Measurements from ENCODE around the gene MAB21L2. TPM values are rescaled to one million over a fixed set of nuclear protein-coding genes. Genes with fewer than 3 reads are reported as not detected.

MAB21L2 gene
- polyA plus RNA-seq, 2 of the 4 experiments (the other 2 are of a cell fraction): not detected

GRCh38 chr4:150573534-150573933, 8.4 kb upstream of the MAB21L2 start:
- TF ChIP-seq MAX (IDR thresholded peaks at IDR 0.05) (no peak), ESRRA (IDR thresholded peaks at IDR 0.05; ENCODE audit: borderline replicate concordance, low read length) (no peak), RCOR1 (IDR thresholded peaks at IDR 0.05; ENCODE audit: low read depth, low read length) (no peak), RFX5 (IDR thresholded peaks at IDR 0.05) (no peak), HES2 (IDR thresholded peaks at IDR 0.05) (no peak), RAD21 (conservative IDR thresholded peaks at IDR 0.05 in 1 of 2, IDR thresholded peaks at IDR 0.05 in 1 of 2) (no peak), CBX2 (IDR thresholded peaks at IDR 0.05; ENCODE audit: borderline replicate concordance, low read depth) (no peak), FOSL2 (IDR thresholded peaks at IDR 0.05) (no peak), FOSL2 (CRISPR knock-in tag; IDR thresholded peaks at IDR 0.05) (no peak), TP53 (CRISPR knock-in tag; IDR thresholded peaks at IDR 0.05) (no peak), BCL3 (IDR thresholded peaks at IDR 0.05) (no peak)
- FAIRE-seq (no peak), DNase-seq (ENCODE audit: low read depth in 1 of 2, low spot score in 1 of 2) (no peak), ATAC-seq (no peak)
- H3K4me2 ChIP-seq: peak overlapping the region; percentile 41; the same call in 2 of the 3 replicates
- no peak overlapping the region for H3K4me3 ChIP-seq
- ChIA-PET POLR2A (no interaction called here), CTCF (no interaction called here)
- WGBS (ENCODE audit: missing lambda C conversion rate): 61% methylated on average over 1 of the region's 1 CpG
- peak overlapping the region in 1 of 2 experiments; percentile 51; a peak in 3 of 6 replicates for H3K27ac ChIP-seq
- H3K4me1 ChIP-seq: peaks cover 56% of the 10 kb centered on the region
- H3K9me3 ChIP-seq: no peaks in the 10 kb centered on the region

- Histone ChIP-seq H3K4me1 (peaks cover 54% of the 10 kb centered on the region), H3K9me3 (no peaks in the 10 kb centered on the region), H3K4me2 (no peak overlapping the region), H3K27ac (no peak overlapping the region), H3K4me3 (no peak overlapping the region)
- ATAC-seq: no peak
- no peak for FAIRE-seq
- WGBS (ENCODE audit: missing lambda C conversion rate): 65% methylated on average over 3 of the region's 3 CpGs
- no peak for DNase-seq (ENCODE audit: low read depth in 1 of 2, low spot score in 1 of 2)
- ChIA-PET CTCF (no interaction called here), POLR2A (no interaction called here)
- TF ChIP-seq CEBPB (IDR thresholded peaks at IDR 0.05) (no peak), NFE2L2 (conservative IDR thresholded peaks at IDR 0.05; ENCODE audit: low read length) (no peak), NR3C1 (IDR thresholded peaks at IDR 0.05) (no peak), POLR2AphosphoS2 (conservative IDR thresholded peaks at IDR 0.05; ENCODE audit: low read length) (no peak), KDM1A (IDR thresholded peaks at IDR 0.05; ENCODE audit: low read depth) (no peak)
Observed at GRCh38 chr4:150574678-150575077, 7.3 kb upstream of the MAB21L2 start.

GRCh38 chr4:150577796-150578195, 4.2 kb upstream of the MAB21L2 start:
- no peak overlapping the region for H3K4me3 ChIP-seq
- H3K4me2 ChIP-seq: peak overlapping the region; percentile 36; the same call in 2 of the 3 replicates
- ChIA-PET CTCF (interaction anchor here (0.7 to 1.1 kb wide), 2 partner anchors 13 to 536 kb away, joined by 3 read pairs; no protein-coding TSS in a partner anchor), POLR2A (no interaction called here)
- DNase-seq (ENCODE audit: low read depth in 1 of 2, low spot score in 1 of 2): no peak
- no peaks in the 10 kb centered on the region for H3K9me3 ChIP-seq
- H3K4me1 ChIP-seq: peaks cover 30% of the 10 kb centered on the region
- TF ChIP-seq ATOH8 (CRISPR knock-in tag; IDR thresholded peaks at IDR 0.05; ENCODE audit: low read depth): no peak
- no peak for FAIRE-seq
- 38% methylated on average over 1 of the region's 1 CpG for WGBS (ENCODE audit: missing lambda C conversion rate)
- no peak overlapping the region for H3K27ac ChIP-seq
- ATAC-seq: no peak

GRCh38 chr4:150578745-150579501, 3.0 kb upstream of the MAB21L2 start:
- DNase-seq (ENCODE audit: low read depth in 1 of 2, low spot score in 1 of 2) (no peak), FAIRE-seq (no peak), ATAC-seq (no peak; a peak in 1 of 6 replicates)
- Histone ChIP-seq H3K4me1 (peaks cover 20% of the 10 kb centered on the region; the same call in 2 of the 3 replicates), H3K4me3 (no peak overlapping the region), H3K27ac (no peak overlapping the region), H3K4me2 (peak overlapping the region; percentile 36; the same call in 2 of the 3 replicates), H3K9me3 (no peaks in the 10 kb centered on the region)
- WGBS (ENCODE audit: missing lambda C conversion rate): 88% methylated on average over 12 of the region's 12 CpGs
- no peak for TF ChIP-seq ZC3H11A (IDR thresholded peaks at IDR 0.05)
- TF ChIP-seq MAFK (IDR thresholded peaks at IDR 0.05; ENCODE audit: partially characterized antibody): no peak
- no peak for TF ChIP-seq HOXB13 (CRISPR knock-in tag; IDR thresholded peaks at IDR 0.05; ENCODE audit: low read depth)
- no peak for TF ChIP-seq ZFP36 (IDR thresholded peaks at IDR 0.05; ENCODE audit: borderline replicate concordance, partially characterized antibody)
- TF ChIP-seq POLR2A (IDR thresholded peaks at IDR 0.05; ENCODE audit: low read length): no peak
- TF ChIP-seq CEBPB (IDR thresholded peaks at IDR 0.05): no peak
- ChIA-PET CTCF (interaction anchor here (1.1 kb wide), 1 partner anchor 12 kb away, joined by 3 read pairs; no protein-coding TSS in a partner anchor), POLR2A (no interaction called here)
